T47D (cell line): ENCODE measurements around the gene CDCP1.
A peak's percentile ranks its signal among the peaks of the same experiment; 100 is the strongest.

Experiments
- DNase-seq, 2 experiments: peaks; one replicate each; pipeline versions ENCODE4 v3.0.0 to v3.0.0-alpha.2; 2011 to 2012; ENCODE audit warnings: low read depth in 1 of 2, low spot score in 1 of 2
- JUND ChIP-seq: IDR thresholded peaks from 2 replicates; pipeline ENCODE4 v1.6.1; 2012; ENCODE audit warnings: low read depth
- in situ Hi-C: cut with HindIII; loops from 2 replicates; pipeline ENCODE4 v1.10.0; 2016; ENCODE audit warnings: low sequenced_read_pairs, low pct_unique_long_range_greater_than_20kb

CDCP1 gene

DNA sequence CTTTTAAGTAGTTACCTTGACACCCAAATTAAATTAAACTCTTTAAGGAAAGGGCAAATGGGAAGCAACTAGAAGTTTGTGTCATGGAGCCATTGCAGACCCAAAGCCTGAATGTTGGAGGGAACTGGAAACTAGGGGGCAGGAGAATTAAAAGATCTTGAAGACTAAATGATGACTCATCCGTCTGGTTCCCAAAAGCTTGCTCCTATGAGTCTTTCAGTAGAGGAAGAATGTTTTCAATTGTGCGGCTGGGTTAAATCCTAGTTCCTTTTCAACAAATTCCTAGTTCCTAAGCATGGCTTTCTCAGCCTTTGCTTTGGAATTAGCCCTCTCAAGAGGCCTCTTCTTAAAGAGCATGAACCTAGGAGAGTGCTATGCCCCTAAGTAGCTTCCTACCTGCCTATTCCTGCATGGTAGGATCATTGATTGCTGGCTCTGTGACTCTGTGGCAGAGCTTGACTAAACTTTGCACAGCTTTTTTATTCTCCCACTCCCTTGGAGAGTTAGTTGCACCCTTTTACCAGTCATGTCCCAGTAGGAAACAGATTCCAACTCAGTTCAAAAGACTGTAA, 102.4 kb downstream of the CDCP1 start:
- no peak for DNase-seq
- in situ Hi-C loops, result no loop called here
- TF ChIP-seq JUND, result no peak

DNA sequence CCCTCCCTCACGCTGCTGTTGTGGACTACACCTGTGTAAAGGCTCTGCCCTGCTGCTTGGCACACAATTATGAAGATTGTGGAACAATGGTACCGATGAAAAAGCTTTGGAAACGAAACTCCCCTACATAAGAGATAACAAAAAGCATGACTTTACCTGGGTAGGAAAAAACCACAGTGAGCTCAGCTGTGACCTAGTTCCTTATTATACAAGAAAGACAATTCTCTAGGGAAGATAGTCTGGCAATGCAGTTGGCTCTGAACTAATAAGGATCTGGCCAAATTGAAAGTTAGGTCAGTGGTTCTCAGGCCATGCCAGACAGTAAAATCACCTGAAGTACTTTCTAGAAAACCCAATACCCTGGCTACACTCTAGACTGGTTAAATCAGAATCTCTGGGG, 104.0 kb downstream of the CDCP1 start:
- in situ Hi-C loops, result no loop called here
- DNase-seq, result no peak
- TF ChIP-seq JUND, result no peak

DNA sequence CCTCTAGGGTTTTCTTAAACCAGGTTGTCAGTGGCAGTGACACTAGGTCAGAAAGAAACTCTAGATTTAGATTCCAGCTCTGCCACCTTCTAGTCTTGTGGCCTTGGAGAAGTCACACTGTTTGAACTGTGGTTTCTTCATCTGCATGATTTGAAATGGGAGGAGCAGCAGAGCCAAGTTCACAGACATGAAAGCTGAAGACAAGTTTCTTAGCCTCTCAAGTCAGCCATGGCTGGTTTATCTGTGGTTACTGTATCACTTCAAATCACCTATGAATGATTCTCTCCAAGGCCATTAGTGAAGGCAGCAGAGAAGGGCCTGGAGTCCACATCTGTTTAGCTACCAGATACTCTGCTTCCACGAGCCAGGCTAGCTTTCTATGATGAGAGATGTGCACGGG, 104.5 kb downstream of the CDCP1 start:
- in situ Hi-C loops, result no loop called here
- no peak for TF ChIP-seq JUND
- DNase-seq, result no peak

DNA sequence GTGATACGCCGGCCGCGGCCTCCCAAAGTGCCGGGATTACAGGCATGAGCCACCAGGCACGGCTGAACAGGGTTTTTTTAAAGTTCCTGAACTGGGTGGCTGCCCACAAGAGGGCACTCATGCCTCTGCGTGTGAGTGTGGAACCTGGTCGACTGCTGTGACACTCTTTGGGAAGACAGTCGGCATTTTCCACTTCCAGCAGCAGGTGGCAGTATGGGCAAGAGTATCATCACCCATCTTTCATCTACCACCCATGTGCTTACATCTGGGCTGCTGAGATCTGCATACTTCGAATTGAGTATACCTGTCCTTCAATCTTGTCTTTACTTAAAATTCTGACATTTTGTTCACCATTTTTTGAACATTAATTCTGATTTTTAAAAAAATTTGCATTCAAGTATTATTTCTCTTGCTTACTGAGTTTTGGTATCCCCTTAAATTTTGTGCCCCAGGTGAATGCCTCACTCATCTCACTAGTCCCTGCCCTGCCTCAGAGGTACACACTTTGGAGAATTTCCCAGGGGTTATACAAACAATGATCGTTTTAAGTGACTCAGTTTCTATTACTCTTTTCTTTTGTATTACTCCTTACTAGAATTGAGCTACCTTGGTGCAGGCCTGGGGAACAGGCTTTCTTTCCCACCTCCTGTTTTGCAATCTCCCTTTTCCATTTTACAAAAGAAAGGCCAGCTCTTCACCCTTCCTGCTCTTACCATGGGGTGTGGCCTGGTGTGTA, 108.3 kb downstream of the CDCP1 start:
- no peak for TF ChIP-seq JUND
- in situ Hi-C loops, result no loop called here
- DNase-seq, result peak; percentile 93 to 95

DNA sequence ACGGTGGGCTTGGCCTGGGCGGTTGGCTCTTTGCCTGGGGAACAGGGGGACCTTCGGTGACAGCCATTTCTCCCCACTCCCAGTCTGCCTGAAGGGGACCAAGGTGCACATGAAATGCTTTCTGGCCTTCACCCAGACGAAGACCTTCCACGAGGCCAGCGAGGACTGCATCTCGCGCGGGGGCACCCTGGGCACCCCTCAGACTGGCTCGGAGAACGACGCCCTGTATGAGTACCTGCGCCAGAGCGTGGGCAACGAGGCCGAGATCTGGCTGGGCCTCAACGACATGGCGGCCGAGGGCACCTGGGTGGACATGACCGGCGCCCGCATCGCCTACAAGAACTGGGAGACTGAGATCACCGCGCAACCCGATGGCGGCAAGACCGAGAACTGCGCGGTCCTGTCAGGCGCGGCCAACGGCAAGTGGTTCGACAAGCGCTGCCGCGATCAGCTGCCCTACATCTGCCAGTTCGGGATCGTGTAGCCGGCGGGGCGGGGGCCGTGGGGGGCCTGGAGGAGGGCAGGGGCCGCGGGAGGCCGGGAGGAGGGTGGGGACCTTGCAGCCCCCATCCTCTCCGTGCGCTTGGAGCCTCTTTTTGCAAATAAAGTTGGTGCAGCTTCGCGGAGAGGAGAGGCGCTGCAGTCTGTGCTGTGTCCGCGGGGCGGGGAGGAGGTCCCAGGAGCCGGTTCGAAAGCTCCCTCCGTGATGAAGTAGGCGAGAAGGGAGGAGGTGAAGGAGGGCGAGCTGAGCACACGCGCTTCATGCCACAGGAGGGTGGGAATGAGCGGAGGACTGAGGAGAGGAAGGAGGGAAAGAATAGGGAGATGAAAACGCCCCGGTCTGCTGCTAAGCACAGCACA, 110.5 kb downstream of the CDCP1 start:
- in situ Hi-C loops, result no loop called here
- DNase-seq, result no peak
- TF ChIP-seq JUND, result no peak

DNA sequence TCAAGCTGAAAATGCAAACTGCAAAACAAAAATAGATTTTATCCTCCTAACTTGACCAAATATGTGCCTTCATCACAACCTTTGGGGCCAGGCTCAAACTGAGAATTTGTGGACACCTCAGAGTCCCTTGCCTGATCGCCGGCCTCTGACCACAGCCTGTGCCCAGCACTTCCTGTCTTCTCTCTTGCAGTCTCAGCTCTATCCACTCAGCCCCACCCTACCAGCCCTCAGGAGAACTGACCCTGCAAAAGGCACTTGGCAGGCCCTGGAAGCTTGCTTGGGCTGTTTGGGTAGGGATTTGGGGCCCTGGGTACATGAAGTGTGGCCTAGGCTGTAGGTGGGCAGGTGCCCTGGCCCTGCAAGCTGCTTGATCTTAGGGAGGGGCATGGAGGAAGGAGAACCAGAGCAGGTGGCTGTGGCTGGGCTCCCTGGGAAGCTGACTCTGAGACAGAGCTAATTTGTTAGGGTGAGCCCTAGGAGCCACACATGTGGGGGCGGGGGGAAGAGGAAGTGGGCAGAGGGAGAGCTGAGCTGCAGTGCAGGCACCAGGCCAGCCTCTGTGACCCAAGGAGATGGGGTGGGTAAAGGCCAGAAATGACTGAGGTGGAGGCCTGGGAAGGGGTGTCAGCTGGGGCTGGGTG, 111.4 kb downstream of the CDCP1 start:
- TF ChIP-seq JUND, result no peak
- in situ Hi-C loops, result no loop called here
- no peak for DNase-seq

DNA sequence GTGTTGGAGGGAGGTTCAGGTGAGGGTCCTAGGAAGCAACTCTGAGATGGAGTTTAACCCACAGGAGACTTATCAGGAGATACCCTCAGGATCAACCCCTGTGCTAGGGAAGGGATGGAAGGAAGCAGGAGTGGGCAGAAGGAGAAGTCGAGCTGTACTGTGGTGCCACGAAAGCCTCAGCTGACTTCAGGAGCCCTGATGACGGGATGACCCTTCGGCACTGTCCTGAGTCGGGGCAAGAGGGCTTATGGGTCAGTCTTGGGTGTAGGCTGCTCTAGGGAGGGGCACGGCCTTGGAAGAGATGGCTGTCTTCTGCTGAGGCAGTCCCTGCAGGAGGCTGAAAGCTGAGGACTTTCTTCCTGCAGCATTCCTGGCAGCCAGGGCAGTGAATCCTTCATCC, 112.4 kb downstream of the CDCP1 start:
- in situ Hi-C loops, result no loop called here
- DNase-seq, result no peak
- no peak for TF ChIP-seq JUND
